ENCODE measurements around the gene SLC25A30. TPM values are rescaled to one million over a fixed set of nuclear protein-coding genes. Genes with fewer than 3 reads are reported as not detected.
"Not testable (repeated sequence)": the region's sequence is repeated elsewhere in the genome, so short reads cannot be mapped to it uniquely, and the experiment has no call there.

SLC25A30 gene
- total and polyA plus RNA-seq, 4 donors, result 5.4 to 59.2 (median 17.8) TPM

GRCh38 chr13:45349438-45349837, 68.7 kb downstream of the SLC25A30 start:
- DNase-seq (ENCODE audit: low spot score), result no peak
- Histone ChIP-seq H3K4me1 (ENCODE audit: control insufficient read depth in 4 of 4, insufficient read depth in 4 of 4, low read length in 3 of 4) (peaks cover 0 to 1% (median 0%) of the 10 kb centered on the region in 4 donors), H3K27ac (ENCODE audit: low read depth in 1 of 2, low read length in 2 of 2) (no peak overlapping the region), H3K36me3 (ENCODE audit: control insufficient read depth in 4 of 4, insufficient read depth in 3 of 4, low read depth in 1 of 4, low read length in 3 of 4) (peaks cover 2 to 32% (median 12%) of the 10 kb centered on the region in 4 donors), H3K9me3 (ENCODE audit: control insufficient read depth in 4 of 4, low read length in 3 of 4) (no peaks in the 10 kb centered on the region), H3K27me3 (ENCODE audit: control insufficient read depth in 4 of 4, insufficient read depth in 4 of 4, low read length in 3 of 4) (no peaks in the 10 kb centered on the region), H3K4me3 (ENCODE audit: low read depth in 1 of 3, low read length in 3 of 3) (no peak overlapping the region), H3K9ac (ENCODE audit: low read depth in 1 of 2, low read length in 2 of 2) (no peak overlapping the region)
- TF ChIP-seq REST (IDR thresholded peaks at IDR 0.05) (no peak), EGR1 (IDR thresholded peaks at IDR 0.05; ENCODE audit: low read depth in 2 of 2) (no peak), GABPA (IDR thresholded peaks at IDR 0.05 in 1 of 2, conservative IDR thresholded peaks at IDR 0.05 in 1 of 2) (no peak), NR2F2 (IDR thresholded peaks at IDR 0.05) (no peak), ZBTB33 (IDR thresholded peaks at IDR 0.05) (no peak), FOXA1 (IDR thresholded peaks at IDR 0.05) (no peak)
- 69% methylated on average over 2 of the region's 2 CpGs for WGBS

GRCh38 chr13:45344064-45344463, 74.1 kb downstream of the SLC25A30 start:
- WGBS, result 95% methylated on average over 8 of the region's 8 CpGs
- peaks cover 0 to 19% (median 10%) of the 10 kb centered on the region in 4 donors for H3K36me3 ChIP-seq (ENCODE audit: control insufficient read depth in 4 of 4, insufficient read depth in 3 of 4, low read depth in 1 of 4, low read length in 3 of 4)
- DNase-seq (ENCODE audit: low spot score), result not testable (repeated sequence)

More at GRCh38 chr13:45344064-45344463, 74.1 kb downstream of the SLC25A30 start:
- not testable (repeated sequence) for H3K4me3 ChIP-seq (ENCODE audit: low read depth in 1 of 3, low read length in 3 of 3); H3K27ac ChIP-seq (ENCODE audit: low read depth in 1 of 2, low read length in 2 of 2); H3K9me3 ChIP-seq (ENCODE audit: control insufficient read depth in 4 of 4, low read length in 3 of 4); H3K9ac ChIP-seq (ENCODE audit: low read depth in 1 of 2, low read length in 2 of 2); H3K27me3 ChIP-seq (ENCODE audit: control insufficient read depth in 4 of 4, insufficient read depth in 4 of 4, low read length in 3 of 4)
- peaks cover under 1 to 11% (median 3%) of the 10 kb centered on the region in 4 donors for H3K4me1 ChIP-seq (ENCODE audit: control insufficient read depth in 4 of 4, insufficient read depth in 4 of 4, low read length in 3 of 4)

Other genes starting within 250 kb of the SLC25A30 start
- not detected for gene KCTD4, start 217.3 kb downstream of the SLC25A30 start, total RNA-seq
- under 1 TPM in 1 of 2 donors, not detected in 1; 0.19 TPM for gene KCTD4, start 217.3 kb downstream of the SLC25A30 start, polyA plus RNA-seq
- gene TPT1, start 77.2 kb downstream of the SLC25A30 start, total RNA-seq, result 1,000 to 10,000 TPM; 1,382 to 2,052 TPM
- 1,000 to 10,000 TPM; 1,578 to 2,885 TPM for gene TPT1, start 77.2 kb downstream of the SLC25A30 start, polyA plus RNA-seq
- gene COG3, start 46.6 kb upstream of the SLC25A30 start, total RNA-seq, result 100 to 1,000 TPM in 1 of 2 donors, 10 to 100 TPM in 1; 22.8 to 113 TPM
- 10 to 100 TPM; 31.6 to 44.8 TPM for gene COG3, start 46.6 kb upstream of the SLC25A30 start, polyA plus RNA-seq
- gene ERICH6B, start 197.4 kb upstream of the SLC25A30 start, total RNA-seq, result not detected
- under 1 TPM in 1 of 2 donors, not detected in 1; 0.94 TPM for gene ERICH6B, start 197.4 kb upstream of the SLC25A30 start, polyA plus RNA-seq